Pons (tissue), 1 donor: ENCODE measurements around the gene HSPA1A.

Source experiments
- DNase-seq: peaks from one replicate; pipeline ENCODE4 v3.0.0-alpha.2; 2016; ENCODE audit warnings: low spot score

The HSPA1A gene

GRCh38 chr6:31815025-31815838, at the start of gene HSPA1A, which contains the start of gene HSPA1L:
Gene HSPA1A (plus strand): TSS chr6:31815543. CDS start chr6:31815757, 214 bp downstream.
Gene HSPA1L (minus strand): TSS chr6:31815283. CDS start chr6:31811972, 3,311 bp downstream.
- peak; percentile 99 for DNase-seq

- no peak for DNase-seq
Observed at GRCh38 chr6:31765559-31765909, 49.8 kb upstream of the HSPA1A start.

DNA sequence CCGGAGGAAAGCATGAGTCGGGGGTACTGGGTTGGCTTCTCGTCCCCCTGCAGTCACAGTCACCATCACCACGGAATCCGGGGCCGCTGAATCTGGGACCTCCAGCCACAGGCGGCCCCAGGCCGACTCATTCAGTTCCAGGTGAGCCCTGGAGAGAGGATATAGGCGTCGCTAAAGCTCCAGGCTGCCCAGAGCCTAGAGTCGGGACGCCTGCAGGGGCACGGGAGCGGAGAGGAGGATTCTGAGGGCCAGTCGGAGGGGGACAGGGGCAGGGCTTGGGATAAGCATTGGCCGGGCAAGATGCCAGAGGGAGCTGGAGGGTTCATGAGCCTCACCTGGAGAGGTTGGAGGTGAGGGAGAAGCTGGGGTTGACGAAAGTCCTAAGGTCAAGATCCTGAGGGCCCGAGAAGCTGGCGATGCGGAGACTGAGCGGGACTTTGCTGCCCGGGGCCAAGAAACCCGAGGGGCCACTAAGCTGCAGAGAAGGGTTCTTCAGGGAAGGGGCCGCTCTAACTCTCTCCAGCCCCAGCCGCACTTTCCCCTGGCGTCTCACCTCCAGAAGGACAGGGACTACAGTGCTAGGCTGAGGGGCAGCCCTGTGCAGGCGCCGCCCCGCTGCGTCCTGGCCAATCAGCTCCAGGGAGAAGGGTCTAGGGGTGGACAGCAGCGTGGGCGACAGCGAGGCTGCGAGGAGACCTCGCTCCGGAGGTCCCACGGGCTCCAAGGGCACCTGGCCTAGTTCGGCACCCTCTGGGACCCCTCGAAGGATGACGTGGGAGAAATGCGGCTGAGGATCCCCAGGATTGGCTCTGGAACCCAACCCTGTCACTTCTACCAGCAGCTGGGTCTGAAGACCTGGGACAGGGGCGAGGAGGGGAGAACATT, 49.2 kb upstream of the HSPA1A start:
- DNase-seq: no peak

DNA sequence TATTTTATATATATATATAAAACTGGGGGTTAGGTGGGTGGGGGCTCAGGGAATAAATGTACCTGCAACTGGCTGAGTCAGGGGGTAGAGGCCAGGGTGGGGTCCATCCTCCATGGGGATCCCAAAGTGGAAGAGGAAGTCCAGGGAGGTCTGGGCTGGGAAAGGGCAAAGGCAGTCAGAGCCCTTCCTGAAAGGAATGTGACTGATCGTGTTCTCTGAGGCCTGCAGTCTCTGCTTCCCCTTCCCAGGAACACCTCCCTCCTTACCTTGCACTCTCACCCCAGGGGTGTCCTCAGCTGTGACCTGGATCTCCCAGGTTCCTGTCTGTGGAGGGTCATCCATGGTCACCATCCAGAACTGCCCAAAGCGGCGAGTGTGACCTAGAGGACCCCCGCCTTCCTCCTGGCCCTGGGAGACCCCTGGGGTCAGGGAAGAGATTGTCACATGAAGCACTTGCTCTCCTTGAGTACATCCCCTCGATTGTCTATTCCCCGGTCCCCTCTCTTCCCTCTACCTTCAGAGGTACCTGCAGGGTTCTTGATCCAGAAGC, 48.2 kb upstream of the HSPA1A start:
- DNase-seq: no peak

DNA sequence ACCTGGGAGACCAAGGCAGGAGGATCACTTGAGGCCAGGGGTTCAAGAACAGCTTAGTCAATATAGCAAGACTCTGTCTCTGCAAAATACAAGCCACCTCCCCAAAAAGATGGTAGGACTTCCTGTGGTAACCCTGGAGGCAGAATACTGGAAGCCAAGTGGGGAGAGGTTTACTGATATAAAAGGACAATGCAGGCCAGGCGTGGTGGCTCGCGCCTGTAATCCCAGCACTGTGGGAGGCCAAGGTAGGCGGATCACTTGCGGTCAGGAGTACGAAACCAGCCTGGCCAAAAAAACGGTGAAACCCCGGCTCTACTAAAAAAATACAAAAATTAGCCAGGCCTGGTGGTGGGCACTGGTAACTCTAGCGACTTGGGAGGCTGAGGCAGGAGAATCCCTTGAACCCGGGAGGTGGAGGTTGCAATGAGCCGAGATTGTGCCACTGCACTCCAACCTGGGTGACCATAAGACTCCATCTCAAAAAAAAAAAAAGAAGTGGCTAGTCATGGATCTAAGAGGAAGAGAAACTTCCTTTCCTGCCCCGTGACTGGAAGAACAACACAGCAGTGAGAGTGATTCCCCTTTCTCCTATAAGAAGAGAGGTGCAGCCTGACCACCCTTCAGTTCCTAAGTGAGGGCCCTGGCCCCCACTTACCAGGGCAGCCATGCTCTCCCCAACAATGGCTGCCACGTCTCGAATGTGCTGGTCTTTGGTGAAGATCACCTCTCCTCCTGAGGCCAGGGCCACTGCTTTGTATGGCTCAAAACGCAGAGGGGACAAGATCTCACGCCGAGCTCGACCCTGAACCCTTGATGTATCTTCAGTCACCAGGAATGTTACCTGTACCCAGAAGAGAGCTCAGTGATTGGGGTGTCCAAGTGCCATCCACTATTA, 46.7 kb upstream of the HSPA1A start:
- peak; percentile 65 for DNase-seq

GRCh38 chr6:31769684-31770371, 45.5 kb upstream of the HSPA1A start:
- no peak for DNase-seq

DNA sequence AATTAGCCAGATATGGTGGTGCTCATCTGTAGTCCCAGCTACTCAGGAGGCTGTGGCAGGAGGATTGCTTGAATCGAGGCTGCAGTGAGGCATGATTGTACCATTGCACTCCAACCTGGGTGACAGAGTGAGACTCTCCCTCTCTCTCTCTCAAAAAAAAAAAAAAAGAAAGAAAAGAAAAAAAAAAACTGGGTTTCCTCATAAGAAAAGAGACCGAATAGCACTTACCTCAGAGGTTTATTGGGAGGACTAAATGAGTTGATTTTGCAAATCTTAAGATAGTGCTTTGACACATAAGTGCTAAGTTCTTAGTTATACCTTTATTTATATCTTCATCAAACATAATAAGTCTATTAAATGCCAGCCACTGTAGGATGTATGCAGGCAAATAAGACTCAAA, 44.5 kb upstream of the HSPA1A start:
- no peak for DNase-seq

- DNase-seq: no peak
Observed at GRCh38 chr6:31771992-31772358, 43.4 kb upstream of the HSPA1A start.

GRCh38 chr6:31775184-31775583, 40.2 kb upstream of the HSPA1A start:
- DNase-seq: no peak

DNA sequence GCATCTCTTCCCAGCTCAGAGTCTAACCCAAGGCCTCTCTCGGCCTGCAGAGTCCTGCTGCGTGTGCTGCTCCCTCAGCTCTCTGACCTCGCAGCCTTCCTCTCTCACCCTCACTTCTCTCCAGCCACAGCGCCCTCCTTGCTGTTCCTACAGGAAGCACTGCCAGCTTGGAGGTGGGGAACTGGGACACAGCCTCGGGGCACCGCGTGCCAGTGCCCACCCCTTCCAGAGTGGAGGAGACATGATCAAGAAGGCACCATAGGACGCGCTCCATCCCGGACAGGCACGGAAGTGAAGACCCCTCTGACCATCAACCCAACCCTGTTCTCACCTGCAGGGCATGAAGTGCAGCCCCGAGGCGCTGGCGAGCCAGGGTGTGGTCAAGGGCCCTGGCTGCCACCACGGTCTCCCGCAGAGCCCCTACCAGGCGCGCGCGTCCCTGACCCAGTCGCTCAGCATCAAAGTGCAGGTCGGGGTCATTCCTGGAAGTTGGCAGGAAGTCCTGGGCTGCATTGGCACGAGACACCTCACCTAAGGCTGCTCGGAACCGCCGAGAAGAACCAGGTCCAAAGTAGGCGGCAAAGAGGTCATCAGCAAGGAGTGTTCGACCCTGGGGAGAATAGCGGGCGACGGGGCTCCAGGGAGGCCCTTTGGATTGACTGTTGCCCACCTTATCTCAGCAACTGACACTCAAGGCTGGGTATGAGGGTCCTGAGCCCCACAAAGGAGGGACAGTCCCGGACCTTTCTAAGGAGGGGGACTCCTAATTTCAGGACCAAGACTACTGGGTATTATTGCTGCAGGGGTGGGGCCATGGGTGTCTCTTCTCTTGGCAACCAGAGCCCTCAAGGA, 39.5 kb upstream of the HSPA1A start:
- DNase-seq: no peak

DNA sequence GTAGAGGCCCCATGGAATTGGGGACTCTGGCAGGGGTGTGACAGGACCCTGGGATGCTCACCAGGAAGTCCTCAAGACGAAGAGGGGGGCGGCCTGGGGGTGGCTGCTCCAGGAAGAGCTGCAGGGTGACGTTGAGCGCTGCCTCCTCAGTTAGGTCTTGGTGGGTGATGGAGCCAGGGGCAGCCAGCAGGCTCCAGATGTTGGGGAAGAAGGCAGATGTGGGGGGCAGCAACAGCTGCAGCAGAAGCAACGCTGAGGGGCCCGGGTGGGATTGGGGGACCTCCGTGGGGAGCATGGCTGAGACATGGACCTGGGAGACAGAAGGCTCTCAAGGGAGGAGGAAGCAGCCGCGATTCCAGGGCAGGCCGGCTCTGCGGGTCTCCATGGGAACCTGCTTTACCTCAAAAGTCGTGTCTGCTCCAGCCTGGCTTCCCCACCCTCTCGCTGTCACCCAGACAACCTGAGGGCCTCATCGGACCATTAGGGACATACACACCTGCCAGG, 38.8 kb upstream of the HSPA1A start:
- no peak for DNase-seq

DNA sequence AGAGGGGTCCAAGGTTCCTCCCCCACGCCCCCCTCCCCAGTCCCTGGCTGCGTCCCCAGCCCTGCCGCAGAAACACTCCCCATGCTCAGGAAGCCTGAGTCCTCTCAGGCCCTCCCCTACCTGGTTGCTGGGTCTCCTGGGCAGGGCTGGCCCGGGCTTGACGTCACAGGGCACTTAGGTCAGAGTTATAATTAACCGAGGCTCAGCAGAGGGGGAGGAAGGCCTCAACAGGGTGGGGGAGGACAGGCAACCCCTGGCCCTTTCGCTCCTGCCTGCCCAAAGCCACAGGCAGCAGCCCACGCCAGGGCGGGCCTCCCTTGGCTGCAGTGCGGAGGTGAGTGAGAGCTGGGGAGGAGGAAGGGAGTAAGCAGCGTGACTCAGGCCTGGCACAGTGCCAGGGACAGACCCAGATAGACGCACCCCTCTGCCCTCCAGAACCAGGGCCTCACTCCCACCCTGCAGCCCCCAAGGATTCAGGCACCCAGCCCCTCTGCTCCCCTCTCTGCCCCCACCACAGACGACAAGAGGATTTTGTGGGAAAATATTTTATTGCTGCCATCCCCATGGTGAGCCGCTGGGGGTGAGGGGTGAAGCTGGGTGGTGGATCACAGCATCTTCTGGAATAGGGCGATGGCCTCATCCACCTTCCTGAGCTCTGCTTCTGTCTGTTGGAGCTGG, 38.2 kb upstream of the HSPA1A start, which contains the start of gene VWA7:
Gene VWA7 (minus strand): TSS at position 340 of the 678 bp plus-strand sequence. CDS start 549 bp downstream, outside the sequence.
- no peak for DNase-seq

DNA sequence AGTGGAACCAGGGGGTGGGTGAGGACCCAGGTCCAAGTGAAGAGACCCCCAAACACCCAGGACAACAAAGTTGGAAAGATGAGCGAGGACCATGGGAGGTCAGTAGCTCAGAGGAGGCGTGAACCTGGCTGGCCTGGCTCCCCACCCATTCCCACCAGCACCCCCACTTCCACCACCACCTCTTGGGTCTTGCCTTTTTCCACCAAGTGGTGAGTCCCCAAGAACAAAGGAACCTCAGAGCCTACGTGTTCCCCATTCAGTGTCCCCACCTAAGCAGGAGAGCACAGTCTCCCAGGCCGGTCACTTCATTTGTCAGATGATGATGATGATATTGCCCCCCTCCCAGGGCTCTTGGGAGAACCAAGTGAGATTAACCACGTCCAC, 37.7 kb upstream of the HSPA1A start:
- DNase-seq: no peak

DNA sequence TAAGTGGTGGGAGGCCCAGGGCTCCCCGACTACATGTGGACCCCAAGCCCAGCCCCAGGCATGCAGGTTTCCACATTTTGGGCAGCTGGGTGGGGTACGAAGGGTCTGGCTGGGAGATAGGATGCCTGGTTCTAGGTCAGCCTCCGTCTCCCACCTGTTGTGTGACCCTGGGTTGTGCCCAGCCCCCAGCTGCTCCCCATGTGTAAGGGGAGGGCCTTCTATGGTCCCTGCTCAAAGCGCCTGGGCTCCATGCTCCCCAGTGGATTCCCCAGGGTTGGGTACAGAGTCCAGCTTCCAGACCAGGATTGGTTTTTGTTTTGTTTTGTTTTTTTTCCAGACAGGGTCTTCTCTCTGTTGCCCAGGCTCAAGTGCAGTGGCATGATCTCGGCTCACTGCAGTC, 37.1 kb upstream of the HSPA1A start:
- no peak for DNase-seq

DNA sequence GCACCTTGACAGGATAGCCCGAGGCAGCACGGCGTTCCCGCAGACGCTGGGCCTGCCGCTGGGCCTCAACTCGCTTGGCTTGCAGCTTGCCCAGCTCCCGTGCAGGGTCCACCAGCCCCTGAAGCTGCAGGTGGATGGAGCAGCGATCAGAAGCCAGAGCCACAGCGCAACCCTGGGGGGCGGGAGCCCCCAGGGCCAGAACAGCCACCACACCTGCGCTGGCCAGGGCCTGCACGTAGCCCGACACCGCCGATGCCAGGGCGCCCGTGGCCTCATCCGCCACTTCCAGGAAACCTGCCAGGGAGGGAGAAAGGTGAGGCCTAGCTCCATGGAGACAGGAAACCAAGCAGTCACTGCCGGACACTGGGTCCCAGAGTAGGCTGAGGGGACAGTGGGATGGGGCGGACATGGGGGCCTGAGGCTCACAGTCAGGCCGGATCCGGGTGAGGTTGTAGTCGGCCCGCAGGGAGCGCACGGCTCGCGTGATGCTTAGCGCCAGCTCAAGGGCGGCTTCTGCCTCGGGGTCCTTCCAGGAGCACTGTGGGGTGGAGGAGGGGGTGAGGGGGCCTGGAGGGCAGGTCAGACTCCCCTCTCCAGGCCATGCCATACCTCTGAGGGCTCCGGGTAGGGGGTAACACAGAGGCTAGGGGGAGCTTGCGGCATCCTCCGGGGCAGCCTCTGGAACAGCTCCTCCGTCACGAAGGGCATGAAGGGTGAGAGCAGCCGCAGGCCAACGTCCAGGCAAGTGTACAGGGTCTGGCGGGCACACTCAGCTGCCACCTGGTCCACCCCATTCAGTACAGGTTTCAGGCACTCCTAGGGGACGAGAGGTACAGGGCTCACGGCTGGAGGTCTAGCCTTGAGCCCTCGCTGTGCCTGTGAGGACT, 36.1 kb upstream of the HSPA1A start:
- DNase-seq: no peak

DNA sequence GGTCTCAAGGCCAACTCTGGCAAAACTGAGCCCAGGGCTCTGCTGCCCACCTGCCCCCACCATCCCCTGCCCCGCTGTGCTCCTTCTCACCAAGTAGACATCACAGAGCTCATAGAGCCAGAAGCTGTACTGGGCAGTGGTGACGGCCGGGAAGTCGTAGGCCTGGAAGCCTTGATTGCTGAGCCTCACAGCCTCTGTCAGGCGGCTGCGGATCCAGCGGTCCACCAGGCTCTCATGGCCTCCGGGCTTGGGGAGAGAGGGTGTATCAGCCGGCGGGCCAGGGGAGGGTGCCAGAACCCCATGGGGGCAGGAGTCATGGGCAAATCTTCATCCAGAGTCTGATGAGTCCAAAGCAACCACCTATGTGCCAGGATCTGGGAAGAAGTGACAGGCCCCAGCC, 35.4 kb upstream of the HSPA1A start:
- DNase-seq: no peak

- no peak for DNase-seq
Observed at GRCh38 chr6:31780507-31781243, 34.7 kb upstream of the HSPA1A start.
